ENCODE results near the gene RALGAPA2. TPM values are rescaled to one million over a fixed set of nuclear protein-coding genes. Genes with fewer than 3 reads are reported as not detected.

The RALGAPA2 gene
- total RNA-seq, 1 donor from 2014 or later, result 52.0 TPM

GRCh38 chr20:20505554-20505953 is 206.9 kb downstream of the RALGAPA2 start:
- DNase-seq (ENCODE audit: low spot score) (no peak), ATAC-seq (no peak)

- ATAC-seq, result no peak
- DNase-seq (ENCODE audit: low spot score), result no peak
Observed at GRCh38 chr20:20503777-20504530, 208.5 kb downstream of the RALGAPA2 start.

DNA sequence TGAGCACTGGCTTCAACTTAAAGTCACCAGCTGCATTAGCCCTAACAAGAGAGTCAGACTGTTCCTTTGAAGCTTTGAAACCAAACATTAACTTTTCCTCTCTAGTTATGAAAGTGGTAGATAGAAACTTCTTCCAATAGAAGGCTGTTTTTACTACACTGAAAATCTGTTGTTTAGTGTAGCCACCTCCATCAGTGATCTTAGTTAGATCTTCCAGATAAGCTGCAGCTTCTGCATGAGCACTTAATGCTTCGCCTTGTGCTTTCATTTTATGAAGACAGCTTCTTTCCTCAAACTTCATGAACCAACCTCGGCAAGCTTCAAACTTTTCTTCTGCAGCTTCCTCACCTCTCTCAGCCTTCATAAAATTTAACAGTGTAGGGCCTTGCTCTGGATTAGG is 211.3 kb downstream of the RALGAPA2 start:
- no peak for ATAC-seq

GRCh38 chr20:20500312-20500711 is 212.1 kb downstream of the RALGAPA2 start:
- DNase-seq (ENCODE audit: low spot score), result no peak

More for the DNA sequence above, 211.3 kb downstream of the RALGAPA2 start:
- DNase-seq (ENCODE audit: low spot score), result no peak

DNA sequence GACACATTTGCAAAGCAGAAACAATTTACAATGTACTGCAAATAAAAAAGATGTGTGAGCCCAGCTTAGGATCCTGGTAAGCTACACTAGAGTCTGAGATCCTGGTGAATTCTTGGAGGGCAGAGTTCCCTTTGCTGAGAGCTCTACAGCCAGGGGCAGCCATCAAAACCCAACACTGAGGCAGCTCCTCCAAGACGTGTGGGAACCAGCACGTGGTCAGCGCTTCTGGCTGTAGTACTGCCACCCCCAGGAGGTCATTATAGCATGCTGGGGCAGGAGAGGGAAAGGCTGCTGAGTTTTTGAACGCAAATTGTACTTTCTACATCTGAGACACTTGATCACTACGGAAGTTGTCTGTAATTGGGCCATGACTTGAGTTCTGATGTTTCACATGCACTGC is 213.0 kb downstream of the RALGAPA2 start:
- no peak for DNase-seq (ENCODE audit: low spot score)
- ATAC-seq, result no peak

More at GRCh38 chr20:20500312-20500711, 212.1 kb downstream of the RALGAPA2 start:
- no peak for ATAC-seq

GRCh38 chr20:20498076-20498861 is 214.2 kb downstream of the RALGAPA2 start:
- ATAC-seq (peak; percentile 35), DNase-seq (ENCODE audit: low spot score) (no peak)

DNA sequence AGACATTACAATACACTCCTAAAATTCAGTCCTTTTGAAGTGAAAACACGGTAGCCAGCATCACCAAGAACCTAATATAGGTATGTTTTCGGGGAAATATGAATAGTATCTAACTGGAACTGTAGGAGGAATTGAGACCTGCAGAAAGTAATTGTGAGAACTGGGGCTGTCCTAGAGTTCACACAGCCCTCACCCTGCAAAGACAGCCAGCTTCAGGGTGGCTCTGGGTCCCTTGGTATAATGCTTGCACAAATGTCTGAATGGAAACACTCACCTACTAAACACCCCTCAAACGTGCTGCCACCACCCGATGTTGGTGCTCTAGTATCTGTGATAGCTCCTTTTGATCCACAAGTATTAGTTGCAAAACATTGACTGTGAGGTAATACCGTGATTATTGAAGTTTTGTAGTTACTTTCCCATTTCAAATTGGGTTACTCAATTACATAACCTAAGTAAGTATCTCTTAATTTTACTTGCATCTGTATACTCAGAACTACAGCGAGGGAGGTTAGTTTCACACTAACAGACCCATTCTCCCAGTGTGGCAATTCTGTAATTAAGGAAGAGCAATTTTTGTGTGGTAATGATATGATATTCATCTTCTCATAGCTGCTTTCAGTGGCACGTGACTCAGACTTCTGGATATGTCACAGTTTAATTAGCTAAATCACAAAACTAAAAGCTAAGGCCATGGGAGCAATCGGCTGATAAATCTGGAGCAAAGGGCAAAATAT is 215.0 kb downstream of the RALGAPA2 start:
- ATAC-seq, result no peak
- DNase-seq (ENCODE audit: low spot score), result no peak

GRCh38 chr20:20495729-20496503 is 216.5 kb downstream of the RALGAPA2 start:
- ATAC-seq, result no peak

DNA sequence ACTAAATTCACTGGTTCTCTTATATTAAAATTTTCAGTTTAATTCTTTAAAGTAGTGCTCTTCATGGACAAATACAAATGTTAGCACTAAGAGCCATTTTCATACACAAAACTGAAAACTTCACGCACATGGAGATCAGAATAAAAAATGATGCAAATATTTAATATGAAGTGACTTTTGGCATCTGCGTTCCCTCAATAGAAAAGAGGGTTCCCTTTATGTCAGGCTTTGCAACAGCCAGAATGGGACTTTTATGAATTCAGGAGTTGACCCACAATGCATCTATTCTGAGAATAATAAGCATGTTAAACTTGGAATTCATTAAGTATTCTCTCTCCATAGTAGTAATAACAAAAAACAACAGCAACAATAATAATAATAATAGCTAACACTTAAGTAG is 218.7 kb downstream of the RALGAPA2 start:
- ATAC-seq (no peak), DNase-seq (ENCODE audit: low spot score) (no peak)

More at GRCh38 chr20:20495729-20496503, 216.5 kb downstream of the RALGAPA2 start:
- DNase-seq (ENCODE audit: low spot score), result no peak

GRCh38 chr20:20492521-20493332 is 219.7 kb downstream of the RALGAPA2 start:
- DNase-seq (ENCODE audit: low spot score), result peak; percentile 57
- peak; percentile 89 for ATAC-seq

DNA sequence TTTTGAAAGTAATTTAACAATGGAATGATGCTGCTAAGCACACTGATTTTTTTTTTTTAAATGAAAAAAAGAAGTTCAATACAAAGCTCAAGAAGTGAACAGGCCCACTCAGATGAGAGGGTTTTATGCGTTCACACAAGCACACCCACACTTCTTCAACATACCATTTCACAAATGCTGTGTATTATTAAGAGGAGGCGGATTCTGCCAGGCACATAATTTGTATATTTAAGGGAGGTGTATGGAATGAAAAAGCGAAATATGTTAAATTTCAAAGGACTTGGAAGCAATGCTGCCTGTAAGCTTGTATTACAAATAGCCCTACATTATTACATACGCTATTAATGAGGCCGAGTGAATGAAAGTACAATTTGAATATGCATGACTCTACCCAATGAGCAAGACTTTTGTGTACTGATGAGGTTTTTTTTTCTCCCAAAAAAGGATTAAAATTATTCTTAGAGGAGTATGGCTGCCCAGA is 220.6 kb downstream of the RALGAPA2 start:
- no peak for ATAC-seq
- DNase-seq (ENCODE audit: low spot score), result no peak

GRCh38 chr20:20491110-20491783 is 221.2 kb downstream of the RALGAPA2 start:
- ATAC-seq (no peak), DNase-seq (ENCODE audit: low spot score) (no peak)

GRCh38 chr20:20490673-20491072 is 221.8 kb downstream of the RALGAPA2 start:
- no peak for ATAC-seq
- no peak for DNase-seq (ENCODE audit: low spot score)

DNA sequence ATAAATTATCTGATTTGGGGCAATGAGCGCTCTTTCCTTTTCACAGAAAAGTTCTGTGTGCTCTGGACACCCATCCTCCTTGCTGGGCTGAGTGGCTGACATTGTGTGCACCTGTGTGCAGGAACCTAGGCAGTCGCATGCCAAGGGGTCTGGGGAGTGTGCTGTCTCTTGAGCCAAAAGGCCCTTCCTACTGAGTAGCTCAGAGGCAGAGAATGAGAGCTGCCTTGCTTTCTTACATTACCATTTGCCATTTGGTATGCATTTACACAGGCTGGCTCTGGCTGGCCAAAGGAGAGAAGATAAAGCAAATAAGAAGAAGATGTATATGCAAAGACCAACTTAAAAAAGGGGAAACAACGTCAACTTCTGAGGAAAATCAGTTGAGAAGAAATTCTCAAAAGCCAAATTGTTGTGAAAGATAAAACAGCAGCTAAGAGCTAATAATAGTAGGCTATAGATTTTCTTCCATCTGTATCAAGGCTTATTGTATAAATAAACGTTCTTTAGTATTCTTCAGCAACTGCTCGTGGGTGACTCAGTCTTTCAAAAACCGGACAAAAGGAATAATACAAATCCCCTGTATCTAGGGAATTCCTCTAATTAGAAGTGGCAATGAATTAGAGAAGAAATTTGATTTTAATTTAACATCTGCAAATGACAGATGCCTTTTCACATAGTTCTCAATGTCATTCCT is 222.6 kb downstream of the RALGAPA2 start:
- no peak for DNase-seq (ENCODE audit: low spot score)
- no peak for ATAC-seq

- no peak for DNase-seq (ENCODE audit: low spot score)
- ATAC-seq, result no peak
Observed at GRCh38 chr20:20489054-20489453, 223.4 kb downstream of the RALGAPA2 start.

GRCh38 chr20:20488388-20488787 is 224.1 kb downstream of the RALGAPA2 start:
- no peak for DNase-seq (ENCODE audit: low spot score)
- no peak for ATAC-seq

GRCh38 chr20:20487811-20488210 is 224.6 kb downstream of the RALGAPA2 start:
- no peak for DNase-seq (ENCODE audit: low spot score)
- ATAC-seq, result no peak

DNA sequence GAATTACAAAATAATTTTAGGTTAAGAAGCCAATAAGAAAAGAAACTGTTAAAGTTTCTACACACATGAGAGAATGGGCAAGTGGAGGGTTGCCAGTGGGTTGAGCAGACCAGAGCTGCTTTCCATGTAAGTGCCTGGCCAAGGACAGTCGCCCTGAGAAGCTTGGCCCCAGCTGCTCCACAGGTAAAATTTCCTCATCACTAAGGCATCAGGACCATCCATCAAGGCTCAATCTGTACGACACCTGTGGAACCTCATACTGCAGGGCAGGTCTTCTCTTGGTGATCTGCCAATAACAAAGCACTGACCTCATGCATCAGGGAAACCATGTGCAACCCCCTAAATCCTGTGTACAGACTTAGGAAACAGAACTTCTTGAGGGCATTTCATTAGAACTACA is 229.1 kb downstream of the RALGAPA2 start:
- no peak for DNase-seq (ENCODE audit: low spot score)
- ATAC-seq, result peak; percentile 56
